ENCODE data around the gene KLHL8.

The KLHL8 gene

GRCh38 chr4:87144356-87144755, 76.1 kb downstream of the KLHL8 start:
- no peak overlapping the region for H3K4me3 ChIP-seq (ENCODE audit: severe bottlenecking)
- H3K27me3 ChIP-seq (ENCODE audit: insufficient read depth, poor library complexity, severe bottlenecking), result no peaks in the 10 kb centered on the region
- H3K36me3 ChIP-seq (ENCODE audit: low read depth), result peaks cover 10% of the 10 kb centered on the region; the same call in 1 of the 2 replicates
- DNase-seq (ENCODE audit: low spot score) (no peak), ATAC-seq (ENCODE audit: low read depth) (no peak)
- no peak overlapping the region for H3K27ac ChIP-seq (ENCODE audit: poor library complexity, severe bottlenecking)
- no peaks in the 10 kb centered on the region for H3K4me1 ChIP-seq (ENCODE audit: insufficient read depth, poor library complexity, severe bottlenecking)
- no peak for TF ChIP-seq CTCF (IDR thresholded peaks at IDR 0.05; ENCODE audit: poor library complexity, severe bottlenecking)
- no peaks in the 10 kb centered on the region for H3K9me3 ChIP-seq (ENCODE audit: severe bottlenecking)

- ATAC-seq (ENCODE audit: low read depth) (no peak), DNase-seq (ENCODE audit: low spot score) (no peak)
- Histone ChIP-seq H3K36me3 (ENCODE audit: low read depth) (peaks cover 12% of the 10 kb centered on the region), H3K9me3 (ENCODE audit: severe bottlenecking) (no peaks in the 10 kb centered on the region), H3K27ac (ENCODE audit: poor library complexity, severe bottlenecking) (no peak overlapping the region), H3K27me3 (ENCODE audit: insufficient read depth, poor library complexity, severe bottlenecking) (no peaks in the 10 kb centered on the region), H3K4me1 (ENCODE audit: insufficient read depth, poor library complexity, severe bottlenecking) (no peaks in the 10 kb centered on the region), H3K4me3 (ENCODE audit: severe bottlenecking) (no peak overlapping the region)
- no peak for TF ChIP-seq CTCF (IDR thresholded peaks at IDR 0.05; ENCODE audit: poor library complexity, severe bottlenecking)
These were observed 79.0 kb downstream of the KLHL8 start for GRCh38 chr4:87141428-87141827.

- Histone ChIP-seq H3K9me3 (ENCODE audit: severe bottlenecking) (no peaks in the 10 kb centered on the region), H3K4me3 (ENCODE audit: severe bottlenecking) (no peak overlapping the region), H3K27me3 (ENCODE audit: insufficient read depth, poor library complexity, severe bottlenecking) (no peaks in the 10 kb centered on the region), H3K36me3 (ENCODE audit: low read depth) (peaks cover 55% of the 10 kb centered on the region), H3K4me1 (ENCODE audit: insufficient read depth, poor library complexity, severe bottlenecking) (no peaks in the 10 kb centered on the region), H3K27ac (ENCODE audit: poor library complexity, severe bottlenecking) (no peak overlapping the region)
- no peak for TF ChIP-seq CTCF (IDR thresholded peaks at IDR 0.05; ENCODE audit: poor library complexity, severe bottlenecking)
- ATAC-seq (ENCODE audit: low read depth) (no peak), DNase-seq (ENCODE audit: low spot score) (no peak)
These were observed 86.3 kb downstream of the KLHL8 start for GRCh38 chr4:87134122-87134521.

DNA sequence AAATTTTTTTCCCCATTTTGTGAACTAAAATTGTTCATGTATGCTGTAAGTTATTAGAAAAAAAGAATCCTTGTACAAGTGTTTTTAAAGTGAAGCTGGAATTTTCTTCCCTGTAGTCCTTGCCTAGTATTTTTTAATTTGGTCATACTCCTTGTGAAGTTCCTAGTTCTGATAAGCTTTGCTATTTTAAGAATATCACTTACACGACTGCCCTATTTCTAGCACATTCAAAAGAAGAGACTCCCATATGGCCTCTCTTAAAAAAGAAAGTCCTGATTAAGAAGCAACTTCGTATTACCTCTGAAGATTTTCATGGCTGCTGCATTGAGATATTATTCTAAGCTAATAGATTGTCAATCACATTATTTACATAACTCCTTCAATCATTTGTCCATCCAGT, 87.2 kb downstream of the KLHL8 start:
- TF ChIP-seq CTCF (IDR thresholded peaks at IDR 0.05; ENCODE audit: poor library complexity, severe bottlenecking), result no peak
- Histone ChIP-seq H3K9me3 (ENCODE audit: severe bottlenecking) (no peaks in the 10 kb centered on the region), H3K27me3 (ENCODE audit: insufficient read depth, poor library complexity, severe bottlenecking) (no peaks in the 10 kb centered on the region), H3K4me3 (ENCODE audit: severe bottlenecking) (no peak overlapping the region), H3K4me1 (ENCODE audit: insufficient read depth, poor library complexity, severe bottlenecking) (no peaks in the 10 kb centered on the region), H3K36me3 (ENCODE audit: low read depth) (peaks cover 59% of the 10 kb centered on the region), H3K27ac (ENCODE audit: poor library complexity, severe bottlenecking) (no peak overlapping the region)
- no peak for ATAC-seq (ENCODE audit: low read depth)
- no peak for DNase-seq (ENCODE audit: low spot score)

DNA sequence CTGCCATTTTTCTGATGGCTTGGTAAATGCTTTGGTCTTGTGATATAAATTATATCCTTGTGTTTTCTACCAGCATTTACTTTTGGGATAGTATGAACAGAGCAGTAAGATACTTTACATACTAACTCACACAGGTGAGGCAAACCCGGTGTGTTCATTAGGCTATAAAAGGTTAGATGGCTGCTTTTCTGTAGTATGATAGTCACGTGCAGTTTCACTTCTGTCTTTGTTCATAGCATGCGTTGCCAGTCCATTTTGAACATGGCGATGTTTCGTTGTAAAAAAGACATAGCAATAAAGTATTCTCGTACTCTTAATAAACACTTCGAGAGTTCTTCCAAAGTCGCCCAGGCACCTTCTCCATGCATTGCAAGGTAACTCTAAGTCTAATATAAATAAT, 88.4 kb downstream of the KLHL8 start:
- Histone ChIP-seq H3K27me3 (ENCODE audit: insufficient read depth, poor library complexity, severe bottlenecking) (no peaks in the 10 kb centered on the region), H3K36me3 (ENCODE audit: low read depth) (peaks cover 70% of the 10 kb centered on the region), H3K4me3 (ENCODE audit: severe bottlenecking) (no peak overlapping the region), H3K4me1 (ENCODE audit: insufficient read depth, poor library complexity, severe bottlenecking) (no peaks in the 10 kb centered on the region), H3K27ac (ENCODE audit: poor library complexity, severe bottlenecking) (no peak overlapping the region), H3K9me3 (ENCODE audit: severe bottlenecking) (no peaks in the 10 kb centered on the region)
- DNase-seq (ENCODE audit: low spot score) (no peak), ATAC-seq (ENCODE audit: low read depth) (no peak)
- TF ChIP-seq CTCF (IDR thresholded peaks at IDR 0.05; ENCODE audit: poor library complexity, severe bottlenecking), result no peak
